HG02852 (cell line): Measurements from ENCODE around the gene IFNGR2.
A peak's percentile ranks its signal among the peaks of the same experiment; 100 is the strongest.
"Not testable (repeated sequence)": the region's sequence is repeated elsewhere in the genome, so short reads cannot be mapped to it uniquely, and the experiment has no call there.

Source experiments
- ATAC-seq: cut with Tn5 transposase; IDR thresholded peaks from one replicate; pipeline ENCODE4 v1.9.1; 2021; ENCODE audit warnings: mild to moderate bottlenecking, moderate library complexity; ENCODE audit not compliant: unreplicated experiment

IFNGR2 gene, protein sequence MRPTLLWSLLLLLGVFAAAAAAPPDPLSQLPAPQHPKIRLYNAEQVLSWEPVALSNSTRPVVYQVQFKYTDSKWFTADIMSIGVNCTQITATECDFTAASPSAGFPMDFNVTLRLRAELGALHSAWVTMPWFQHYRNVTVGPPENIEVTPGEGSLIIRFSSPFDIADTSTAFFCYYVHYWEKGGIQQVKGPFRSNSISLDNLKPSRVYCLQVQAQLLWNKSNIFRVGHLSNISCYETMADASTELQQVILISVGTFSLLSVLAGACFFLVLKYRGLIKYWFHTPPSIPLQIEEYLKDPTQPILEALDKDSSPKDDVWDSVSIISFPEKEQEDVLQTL

GRCh38 chr21:33403128-33403785 lies at the start of gene IFNGR2:
IFNGR2 (plus strand) TSS chr21:33403413; CDS start chr21:33403544, 131 bp downstream.
- ATAC-seq = peak; percentile 37

DNA sequence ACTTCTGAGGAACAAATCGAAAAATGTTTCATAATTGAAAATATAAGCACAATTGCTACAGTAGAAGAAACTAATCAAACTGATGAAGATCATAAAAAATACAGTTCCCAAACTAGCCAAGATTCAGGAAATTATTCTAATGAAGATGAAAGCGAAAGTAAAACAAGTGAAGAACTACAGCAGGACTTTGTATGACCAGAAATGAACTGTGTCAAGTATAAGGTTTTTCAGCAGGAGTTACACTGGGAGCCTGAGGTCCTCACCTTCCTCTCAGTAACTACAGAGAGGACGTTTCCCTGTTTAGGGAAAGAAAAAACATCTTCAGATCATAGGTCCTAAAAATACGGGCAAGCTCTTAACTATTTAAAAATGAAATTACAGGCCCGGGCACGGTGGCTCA lies 47.9 kb upstream of the IFNGR2 start:
- ATAC-seq = no peak

- no peak for ATAC-seq
Measured at GRCh38 chr21:33355996-33356395, 47.2 kb upstream of the IFNGR2 start.

GRCh38 chr21:33357177-33357576 lies 46.0 kb upstream of the IFNGR2 start:
- ATAC-seq = no peak

DNA sequence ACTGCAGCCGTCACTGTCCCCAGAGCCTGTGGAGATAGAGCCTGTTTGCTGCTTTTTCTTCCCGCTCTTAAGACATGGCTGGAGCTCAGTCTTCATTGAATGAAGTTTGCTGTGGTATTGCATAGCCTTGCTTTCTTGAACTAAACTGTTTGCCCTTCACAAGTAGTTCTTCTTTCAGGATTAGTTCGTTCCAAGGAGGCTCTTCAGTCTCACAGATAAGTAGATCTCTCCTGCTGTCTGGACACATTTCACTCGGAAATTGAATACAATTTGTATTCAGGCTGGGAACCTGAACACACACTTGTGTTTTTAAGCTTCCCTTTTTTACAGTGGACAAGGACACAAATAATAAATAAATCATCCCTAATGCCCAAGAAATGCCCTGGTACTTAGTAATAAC lies 43.8 kb upstream of the IFNGR2 start:
- ATAC-seq = no peak

DNA sequence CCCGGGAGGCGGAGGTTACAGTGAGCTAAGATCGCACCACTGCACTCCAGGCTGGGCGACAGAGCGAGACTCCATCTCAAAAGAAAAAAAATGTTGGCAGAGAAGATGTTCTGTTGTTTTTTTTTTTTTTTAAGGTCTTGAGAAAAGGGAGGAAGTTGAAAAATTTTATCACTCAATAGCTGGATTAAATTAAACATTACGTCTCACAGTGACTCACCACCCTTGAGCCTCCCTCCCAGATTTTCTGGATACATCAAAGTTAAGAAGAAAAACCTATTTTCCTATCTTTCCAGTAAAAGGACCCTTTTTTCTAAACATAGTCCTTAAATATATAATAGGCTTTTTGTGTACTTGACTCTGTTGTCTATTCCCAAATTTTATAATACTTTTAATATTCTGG lies 42.9 kb upstream of the IFNGR2 start:
- ATAC-seq = no peak

DNA sequence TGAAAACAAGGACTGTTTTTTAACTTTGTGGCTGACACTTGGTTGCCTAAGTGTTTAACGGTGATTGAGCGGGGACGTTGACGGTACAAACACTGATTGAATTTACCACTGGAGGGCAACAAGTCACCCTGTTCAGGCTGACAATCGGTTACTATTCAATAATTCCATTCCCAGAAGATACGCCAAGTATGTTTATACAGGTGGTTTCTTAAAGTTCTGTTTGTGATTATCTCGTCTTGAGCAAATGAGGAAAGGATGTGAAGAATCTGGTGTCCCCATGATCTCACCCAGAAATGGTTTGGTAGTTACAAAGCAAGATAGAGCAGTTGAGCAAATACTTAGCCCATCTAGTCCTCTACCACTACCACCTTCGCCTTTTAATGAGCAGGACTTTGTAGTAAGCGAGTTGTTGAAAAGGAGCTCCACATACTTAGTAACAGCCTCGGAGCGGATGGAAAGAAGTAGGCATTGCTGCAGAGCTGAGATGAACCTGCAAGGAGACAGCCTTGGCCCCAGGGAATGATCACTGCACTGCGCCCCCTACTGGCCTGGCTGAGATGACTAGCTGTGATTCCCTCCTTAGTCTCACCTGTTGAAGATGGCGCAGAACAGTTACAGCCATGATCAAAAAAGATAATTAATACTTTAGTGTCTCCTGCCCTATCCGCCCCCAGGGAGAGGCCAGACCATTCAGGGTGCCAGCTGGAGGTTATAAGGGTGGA lies 42.2 kb upstream of the IFNGR2 start:
- ATAC-seq = peak; percentile 80

GRCh38 chr21:33362044-33362555 lies 41.1 kb upstream of the IFNGR2 start:
- no peak for ATAC-seq

GRCh38 chr21:33363911-33364609 lies 39.2 kb upstream of the IFNGR2 start:
- ATAC-seq = not testable (repeated sequence)

GRCh38 chr21:33364830-33365229 lies 38.4 kb upstream of the IFNGR2 start:
- ATAC-seq = no peak

- ATAC-seq = no peak
Measured at GRCh38 chr21:33367309-33367973, 35.8 kb upstream of the IFNGR2 start.

GRCh38 chr21:33368124-33368523 lies 35.1 kb upstream of the IFNGR2 start:
- ATAC-seq = no peak

DNA sequence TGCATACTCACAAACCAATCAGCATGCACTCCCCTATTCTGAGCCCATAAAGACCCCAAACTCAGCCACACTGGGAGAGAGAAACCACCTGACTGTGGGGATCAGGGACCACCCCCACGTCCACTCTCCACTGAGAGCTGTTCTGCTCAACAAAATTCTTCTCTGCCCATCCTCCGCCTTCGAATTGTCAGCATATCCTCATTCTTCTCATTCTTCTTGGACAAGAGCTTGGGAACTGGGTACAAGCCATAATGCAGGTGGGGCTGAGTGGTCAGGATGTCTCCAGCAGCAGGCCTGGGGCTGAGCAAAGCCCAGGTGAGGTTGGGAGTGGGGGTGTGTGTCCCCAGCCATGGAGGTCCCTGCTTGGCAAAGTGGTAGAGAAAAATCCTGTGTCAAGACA lies 34.6 kb upstream of the IFNGR2 start:
- ATAC-seq = no peak

GRCh38 chr21:33369586-33369985 lies 33.6 kb upstream of the IFNGR2 start:
- no peak for ATAC-seq

GRCh38 chr21:33370305-33370704 lies 32.9 kb upstream of the IFNGR2 start:
- no peak for ATAC-seq

DNA sequence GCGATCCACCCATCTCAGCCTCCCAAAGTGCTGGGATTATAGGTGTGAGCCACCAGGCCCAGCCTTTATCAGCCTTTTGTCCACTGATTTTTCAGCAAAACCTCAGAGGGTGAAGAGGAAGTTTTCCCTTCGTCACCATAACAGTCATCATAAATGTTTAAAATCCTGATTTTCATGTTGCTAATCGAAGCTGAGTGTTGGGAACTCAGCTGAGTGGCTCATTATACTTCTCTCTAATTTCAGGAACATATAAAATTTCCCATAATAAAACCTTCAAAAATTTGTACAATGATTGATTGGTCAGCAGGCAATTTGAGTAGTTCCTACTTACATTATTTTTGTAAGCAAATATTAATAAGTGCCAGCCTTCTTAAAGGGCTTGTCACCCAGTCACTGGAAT lies 31.8 kb upstream of the IFNGR2 start:
- no peak for ATAC-seq

GRCh38 chr21:33372582-33372981 lies 30.6 kb upstream of the IFNGR2 start:
- ATAC-seq = no peak

GRCh38 chr21:33373451-33373850 lies 29.8 kb upstream of the IFNGR2 start:
- no peak for ATAC-seq

- no peak for ATAC-seq
Measured at GRCh38 chr21:33374080-33374449, 29.1 kb upstream of the IFNGR2 start.

DNA sequence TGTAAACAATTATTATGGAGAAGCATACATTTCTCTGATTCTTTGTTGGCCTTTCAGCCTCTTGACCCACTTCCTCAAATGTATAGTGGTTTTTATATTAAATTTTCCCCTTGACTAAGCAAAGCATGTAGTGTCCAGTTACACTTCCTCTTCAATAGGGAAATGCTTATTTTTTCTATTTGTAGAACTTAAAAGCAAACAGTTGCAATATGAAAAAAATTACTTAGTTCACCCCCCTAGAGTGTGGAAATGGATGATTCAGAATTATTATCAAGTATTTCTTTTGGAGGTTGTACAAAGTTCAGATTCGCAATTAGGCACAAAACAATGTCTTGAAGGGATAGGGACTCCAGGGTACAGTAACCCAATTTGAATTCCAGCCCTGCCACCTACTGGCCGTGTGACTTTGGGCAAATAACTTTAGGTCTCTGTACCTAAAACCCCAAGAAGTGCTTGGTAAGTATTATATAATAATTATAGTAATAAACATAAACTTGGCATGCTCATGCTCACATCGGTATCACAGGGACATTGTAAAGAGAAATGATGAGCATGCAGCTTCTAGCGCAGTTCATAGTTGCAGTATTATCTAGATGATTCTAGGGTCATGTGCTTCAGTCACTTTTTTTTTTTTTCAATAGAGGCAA lies 28.6 kb upstream of the IFNGR2 start:
- ATAC-seq = peak; percentile 52
